HG03064 (cell line): ENCODE data around the gene CLN5.
A peak's percentile ranks its signal among the peaks of the same experiment; 100 is the strongest.
"Not testable (repeated sequence)": the region's sequence is repeated elsewhere in the genome, so short reads cannot be mapped to it uniquely, and the experiment has no call there.

Experiments used
- ATAC-seq: cut with Tn5 transposase; IDR thresholded peaks from one replicate; pipeline ENCODE4 v1.9.1; 2021; ENCODE audit warnings: low read depth; ENCODE audit not compliant: unreplicated experiment

CLN5 gene

GRCh38 chr13:76974618-76974975 is 17.3 kb upstream of the CLN5 start:
- no peak for ATAC-seq

DNA sequence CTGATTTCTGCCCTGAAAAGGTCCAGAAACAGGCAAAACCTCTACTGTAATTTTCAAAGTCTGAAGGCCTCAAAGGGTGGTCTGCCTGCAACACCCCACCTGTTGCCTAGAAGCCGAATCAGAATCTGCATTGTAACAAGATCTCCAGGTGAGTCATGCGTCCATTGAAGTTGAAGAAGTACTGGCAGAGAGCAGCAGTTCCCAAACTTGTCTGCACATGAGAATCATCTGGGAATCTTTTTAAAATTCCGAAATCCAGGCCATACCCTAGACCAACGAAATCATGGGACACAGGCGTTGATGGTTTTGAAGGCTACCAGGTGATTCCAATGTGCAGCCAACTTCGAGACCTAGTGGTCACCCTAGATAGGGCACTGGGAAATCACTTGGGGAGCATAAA is 16.0 kb upstream of the CLN5 start:
- ATAC-seq, result no peak

DNA sequence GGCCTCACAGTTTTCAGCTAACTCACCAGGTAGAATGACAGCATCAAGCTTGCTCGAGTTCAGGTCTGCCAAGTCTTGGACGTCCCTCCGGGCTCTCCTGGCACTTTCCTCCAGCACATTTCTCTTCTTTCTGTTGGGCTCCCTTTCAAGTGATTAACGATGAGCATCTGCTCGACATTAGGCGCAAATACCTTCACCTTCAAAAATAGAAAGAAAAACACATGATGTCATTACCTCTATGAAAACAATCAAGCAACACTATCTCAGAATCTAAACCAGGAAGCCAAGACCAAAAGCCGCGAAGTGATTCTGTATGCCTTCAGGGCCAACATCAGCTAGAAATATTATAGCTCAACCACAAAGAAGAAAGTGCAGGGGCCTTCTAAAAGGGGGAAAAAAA is 15.4 kb upstream of the CLN5 start:
- ATAC-seq, result no peak

DNA sequence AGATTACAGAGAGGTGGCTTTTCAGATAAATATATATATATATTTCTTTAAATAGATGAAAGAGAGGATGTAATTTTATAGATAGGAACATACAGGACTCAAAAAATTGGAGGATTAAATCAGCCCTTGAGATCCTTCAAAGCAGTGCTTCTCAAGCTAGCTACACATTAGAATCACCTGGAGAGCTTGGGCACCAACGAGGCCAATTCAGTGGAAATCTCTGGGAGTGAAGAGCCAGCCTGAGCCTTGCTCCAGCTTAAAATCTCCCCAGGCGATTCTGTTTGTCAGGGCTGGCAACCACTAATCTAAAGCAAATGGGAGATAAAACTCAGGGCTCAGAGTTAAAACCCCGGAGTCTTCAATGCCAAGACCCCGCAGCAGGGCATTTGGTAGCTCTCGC is 15.0 kb upstream of the CLN5 start:
- no peak for ATAC-seq

- peak; percentile 99 for ATAC-seq
Measured at GRCh38 chr13:76980075-76980718, 11.7 kb upstream of the CLN5 start.

GRCh38 chr13:76982061-76982460 is 9.8 kb upstream of the CLN5 start:
- ATAC-seq, result no peak

GRCh38 chr13:76983676-76984075 is 8.2 kb upstream of the CLN5 start:
- ATAC-seq, result no peak

DNA sequence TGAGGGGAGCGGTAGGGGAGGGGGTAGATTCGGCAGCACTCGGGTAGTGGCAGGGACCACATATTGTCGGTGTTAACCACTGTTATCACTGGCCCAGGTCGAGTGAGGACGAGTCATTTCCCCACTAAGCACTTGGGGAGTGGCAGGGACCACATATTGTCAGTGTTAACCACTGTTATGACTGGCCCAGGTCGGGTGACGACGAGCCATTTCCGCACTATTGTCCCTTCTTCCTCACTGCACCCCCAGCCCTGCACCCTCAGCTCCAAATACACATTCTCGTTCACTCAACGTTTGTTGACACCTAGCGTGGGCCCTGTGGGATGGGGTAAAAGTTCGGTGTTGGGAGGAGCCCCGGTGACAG is 467 bp upstream of the CLN5 start:
- ATAC-seq, result peak; percentile 47

- ATAC-seq, result no peak
Measured at GRCh38 chr13:76992548-76993001, 694 bp downstream of the CLN5 start.

DNA sequence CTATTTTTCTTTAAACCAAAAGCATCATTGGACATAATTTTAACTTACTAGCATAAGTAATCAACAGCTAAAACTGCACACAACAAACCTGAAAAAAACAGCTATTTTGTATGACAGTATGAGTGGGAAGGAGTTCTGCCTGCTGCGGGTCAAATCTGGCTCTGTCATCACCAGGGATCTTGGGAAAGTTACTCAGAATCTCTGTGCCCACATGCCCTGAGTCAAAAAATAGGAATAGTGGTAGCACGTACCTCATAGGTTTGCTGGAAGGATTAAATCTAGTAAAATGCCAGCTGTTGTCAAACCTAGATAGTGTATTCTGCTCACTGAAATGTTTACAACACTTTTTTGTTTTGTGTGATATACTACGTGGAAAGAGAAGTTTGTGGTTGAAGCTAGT is 1.1 kb downstream of the CLN5 start:
- ATAC-seq, result no peak

DNA sequence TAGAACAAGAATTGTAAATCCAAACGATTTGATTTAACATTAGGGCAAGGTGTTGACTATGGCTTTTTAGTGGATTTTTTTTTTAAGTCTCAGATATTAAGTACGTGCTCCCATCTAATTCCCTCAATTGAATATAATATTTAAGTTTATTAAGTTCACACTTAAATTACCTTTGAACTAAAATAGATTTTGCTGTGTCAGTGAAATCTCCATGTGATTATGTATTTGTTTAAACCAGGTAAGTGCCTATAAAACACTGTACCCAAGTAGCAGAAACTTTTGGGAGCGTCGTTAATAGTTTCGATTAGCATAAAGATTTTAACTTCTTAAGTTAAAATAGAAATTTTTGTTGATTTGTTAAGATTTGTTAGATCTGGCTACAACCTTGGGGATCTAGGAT is 1.6 kb downstream of the CLN5 start:
- no peak for ATAC-seq

GRCh38 chr13:76994281-76994680 is 2.4 kb downstream of the CLN5 start:
- no peak for ATAC-seq

DNA sequence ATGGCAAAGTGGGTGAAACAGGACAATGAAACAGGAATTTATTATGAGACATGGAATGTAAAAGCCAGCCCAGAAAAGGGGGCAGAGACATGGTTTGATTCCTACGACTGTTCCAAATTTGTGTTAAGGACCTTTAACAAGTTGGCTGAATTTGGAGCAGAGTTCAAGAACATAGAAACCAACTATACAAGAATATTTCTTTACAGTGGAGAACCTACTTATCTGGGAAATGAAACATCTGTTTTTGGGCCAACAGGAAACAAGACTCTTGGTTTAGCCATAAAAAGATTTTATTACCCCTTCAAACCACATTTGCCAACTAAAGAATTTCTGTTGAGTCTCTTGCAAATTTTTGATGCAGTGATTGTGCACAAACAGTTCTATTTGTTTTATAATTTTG is 8.6 kb downstream of the CLN5 start:
- ATAC-seq, result no peak

DNA sequence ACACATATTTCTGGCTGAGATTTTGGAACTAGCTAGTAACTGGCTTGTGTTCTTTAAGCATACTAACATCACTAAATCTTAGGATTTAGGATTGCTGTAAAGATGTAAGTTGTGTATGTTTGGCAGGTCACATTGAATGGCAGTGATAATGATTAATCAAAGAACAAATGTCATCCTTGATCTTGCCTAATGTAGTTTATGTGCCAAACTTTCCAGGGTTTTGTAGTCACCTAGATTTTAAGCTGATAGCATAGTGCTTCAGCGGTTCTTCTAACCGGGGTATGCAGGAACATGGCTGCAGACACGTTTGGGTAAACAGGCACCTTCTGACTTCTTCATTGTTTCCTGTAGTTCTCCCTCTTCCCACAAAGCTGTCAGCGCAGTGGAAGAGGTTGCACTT is 9.7 kb downstream of the CLN5 start:
- ATAC-seq, result no peak

DNA sequence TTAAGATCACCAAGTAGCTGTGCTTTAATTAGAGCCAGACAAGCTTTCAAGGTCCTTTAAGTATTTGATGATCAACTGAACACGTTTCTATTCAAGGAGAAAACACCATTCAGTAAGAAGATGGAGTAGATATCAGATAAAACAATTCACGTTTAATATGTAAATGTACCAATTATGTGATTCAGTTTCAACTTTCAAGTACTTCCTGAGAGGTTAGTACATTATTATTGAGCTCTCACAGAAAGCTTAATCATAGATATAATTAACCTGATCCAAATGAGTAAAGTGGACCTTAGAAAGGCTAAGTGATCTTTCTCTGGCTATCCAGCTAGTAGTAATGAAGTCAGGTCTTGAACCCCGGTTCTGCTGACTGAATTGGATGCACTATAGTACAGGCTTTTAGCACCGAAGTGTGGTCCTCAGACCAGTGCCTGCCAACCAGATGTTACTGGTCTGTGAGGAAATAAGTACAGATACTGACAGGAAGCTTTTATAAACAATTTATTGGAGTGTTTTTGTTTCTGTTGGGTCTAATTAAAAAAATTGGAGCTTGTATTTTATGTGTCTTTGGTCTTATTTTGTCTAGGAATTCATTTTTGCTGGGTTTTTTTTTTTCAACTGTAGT is 10.2 kb downstream of the CLN5 start:
- ATAC-seq, result no peak

- no peak for ATAC-seq
Measured at GRCh38 chr13:77002590-77003190, 10.8 kb downstream of the CLN5 start.

GRCh38 chr13:77008337-77008736 is 16.5 kb downstream of the CLN5 start:
- ATAC-seq, result not testable (repeated sequence)

DNA sequence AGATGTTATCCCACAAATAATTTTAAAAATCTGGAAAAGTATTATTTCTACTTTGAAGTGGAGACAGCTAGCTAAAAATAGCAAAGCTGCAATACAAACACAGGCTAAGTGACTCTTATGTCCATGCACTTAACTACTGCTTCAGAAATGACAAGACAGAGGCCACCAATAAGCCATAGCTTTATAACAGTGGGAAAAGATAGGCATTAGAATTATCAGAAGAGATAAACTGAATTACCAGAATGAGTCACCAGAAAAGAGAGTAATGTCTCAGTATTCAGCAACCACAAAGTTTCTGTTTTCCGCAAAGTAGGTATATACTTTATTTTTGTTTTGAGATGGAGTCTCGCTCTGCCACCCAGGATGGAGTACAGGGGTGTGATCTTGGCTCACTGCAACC is 17.1 kb downstream of the CLN5 start:
- ATAC-seq, result no peak

DNA sequence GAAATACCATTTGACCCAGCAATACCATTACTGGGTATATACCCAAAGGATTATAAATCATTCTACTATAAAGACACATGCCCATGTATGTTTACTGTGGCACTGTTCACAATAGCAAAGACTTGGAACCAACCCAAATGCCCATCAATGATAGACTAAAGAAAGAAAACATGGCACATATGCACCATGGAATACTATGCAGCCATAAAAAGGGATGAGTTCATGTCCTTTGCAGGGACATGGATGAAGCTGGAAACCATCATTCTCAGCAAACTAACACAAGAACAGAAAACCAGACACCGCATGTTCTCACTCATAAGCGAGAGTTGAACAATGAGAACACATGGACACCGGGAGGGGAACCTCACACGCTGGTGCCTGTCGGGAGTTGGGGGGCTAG is 17.8 kb downstream of the CLN5 start:
- ATAC-seq, result not testable (repeated sequence)

DNA sequence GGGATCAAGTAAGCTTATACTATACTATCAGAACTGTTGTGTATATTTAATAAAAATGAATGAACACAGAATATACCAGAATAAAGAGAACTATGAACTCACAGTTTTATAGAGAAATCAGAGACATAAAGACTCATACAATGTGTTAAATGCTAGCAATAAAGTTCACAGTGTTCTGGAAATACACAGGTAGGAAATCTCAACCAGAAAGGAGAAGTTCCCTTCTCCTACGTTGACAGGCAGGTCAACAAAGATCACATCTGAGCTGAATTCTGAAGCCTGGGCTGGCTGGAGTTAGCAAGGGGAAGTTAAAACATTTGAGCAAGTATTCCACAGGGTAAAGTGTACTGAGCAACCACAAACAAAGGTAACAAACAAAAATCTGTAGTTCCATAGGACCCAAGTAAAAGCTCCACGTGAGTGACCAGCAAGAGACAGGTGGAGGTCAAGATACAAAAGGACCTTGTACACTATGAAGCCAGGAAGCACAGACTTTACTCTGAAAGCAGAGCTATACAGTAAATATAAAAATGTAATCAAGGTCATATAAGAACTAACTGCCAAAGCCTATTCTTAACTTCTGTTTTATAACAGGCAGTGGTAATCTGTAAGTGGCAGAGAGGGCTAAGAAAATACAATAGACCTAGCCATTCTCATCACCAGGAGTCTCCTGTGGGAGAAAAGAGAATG is 22.1 kb downstream of the CLN5 start:
- ATAC-seq, result no peak

DNA sequence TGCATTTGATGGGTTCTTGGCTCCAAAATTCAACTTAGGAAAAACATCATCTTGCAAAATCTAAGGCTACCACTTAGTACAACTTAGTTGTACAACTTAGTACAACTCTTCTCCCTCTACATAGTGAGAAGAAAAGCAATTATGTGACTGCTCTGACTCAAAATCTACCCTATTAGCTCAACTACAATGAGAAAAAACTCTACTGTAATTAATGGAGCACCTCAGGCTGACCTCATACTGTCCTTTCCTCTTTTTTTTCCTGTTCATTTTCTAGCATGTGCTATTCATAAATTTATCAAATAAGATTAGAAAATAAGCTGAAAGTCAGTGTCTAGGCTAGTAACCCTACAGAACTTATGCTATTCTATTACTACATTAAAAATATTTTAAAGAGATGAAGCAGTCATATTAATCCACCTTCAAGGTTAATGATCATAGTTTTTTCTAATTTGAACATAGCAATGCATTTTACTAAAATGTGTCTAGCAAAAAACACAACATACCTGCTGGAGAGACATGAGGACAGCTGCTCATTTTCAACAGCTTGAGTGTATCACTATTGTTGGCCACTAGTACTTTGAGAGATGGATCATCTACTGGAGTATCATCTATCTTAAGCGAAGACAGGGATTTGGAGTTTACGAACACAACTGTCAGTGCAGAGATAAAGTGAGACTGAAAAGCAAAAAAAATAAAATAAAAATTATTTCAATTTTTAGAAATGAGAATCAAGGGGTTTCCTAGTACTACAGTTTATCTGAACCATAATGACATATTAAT is 23.2 kb downstream of the CLN5 start:
- ATAC-seq, result no peak
